Adrenal gland (tissue), 5 donors: ENCODE measurements around the gene SCAMP1.

Experiments
- CTCF ChIP-seq, 6 experiments: fragments of 450-650 bp in 4 of 6; fragments of 200-600 bp in 2 of 6; sonication (generic) in 1 of 6; IDR thresholded peaks; 1 replicate in 5 of 6; 2 replicates in 1 of 6; pipeline versions ENCODE4 v1.5.1 to v1.8.0; 2016 to 2021; ENCODE audit warnings: antibody characterized with exemption in 6 of 6, mild to moderate bottlenecking in 2 of 6, moderate library complexity in 1 of 6
- POLR2A ChIP-seq, 2 donors: fragments of 450-650 bp; IDR thresholded peaks; one replicate each; pipeline ENCODE4 v1.6.1; 2017; ENCODE audit warnings: antibody characterized with exemption in 2 of 2, mild to moderate bottlenecking in 2 of 2, moderate library complexity in 1 of 2
- donor health status: DM: no; HTN: no; CAD: no.

DNA sequence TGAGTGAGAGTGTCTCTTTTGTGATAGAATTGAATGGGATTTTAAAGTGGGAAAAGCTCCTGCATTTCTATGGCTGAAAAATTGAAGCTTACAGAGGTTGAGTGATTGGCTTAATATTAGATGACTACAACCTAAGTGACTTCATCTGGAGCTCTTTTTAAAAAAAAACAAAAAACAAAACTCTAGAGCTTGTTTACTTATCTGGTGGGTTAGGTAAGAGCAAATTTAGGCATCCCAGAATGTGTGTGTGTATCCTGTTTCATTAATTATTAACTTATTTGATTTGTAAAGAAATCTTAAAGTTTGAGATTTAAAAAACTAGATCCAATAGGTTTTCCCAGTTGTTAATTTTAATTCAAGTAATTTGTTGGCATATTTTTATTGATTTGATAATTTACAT lies 60.1 kb downstream of the SCAMP1 start:
- TF ChIP-seq CTCF (IDR thresholded peaks at IDR 0.05) (no peak), POLR2A (IDR thresholded peaks at IDR 0.05) (no peak)
